ENCODE results near the gene TSR3.
"Not testable (repeated sequence)": the region's sequence is repeated elsewhere in the genome, so short reads cannot be mapped to it uniquely, and the experiment has no call there.

Gene TSR3

DNA sequence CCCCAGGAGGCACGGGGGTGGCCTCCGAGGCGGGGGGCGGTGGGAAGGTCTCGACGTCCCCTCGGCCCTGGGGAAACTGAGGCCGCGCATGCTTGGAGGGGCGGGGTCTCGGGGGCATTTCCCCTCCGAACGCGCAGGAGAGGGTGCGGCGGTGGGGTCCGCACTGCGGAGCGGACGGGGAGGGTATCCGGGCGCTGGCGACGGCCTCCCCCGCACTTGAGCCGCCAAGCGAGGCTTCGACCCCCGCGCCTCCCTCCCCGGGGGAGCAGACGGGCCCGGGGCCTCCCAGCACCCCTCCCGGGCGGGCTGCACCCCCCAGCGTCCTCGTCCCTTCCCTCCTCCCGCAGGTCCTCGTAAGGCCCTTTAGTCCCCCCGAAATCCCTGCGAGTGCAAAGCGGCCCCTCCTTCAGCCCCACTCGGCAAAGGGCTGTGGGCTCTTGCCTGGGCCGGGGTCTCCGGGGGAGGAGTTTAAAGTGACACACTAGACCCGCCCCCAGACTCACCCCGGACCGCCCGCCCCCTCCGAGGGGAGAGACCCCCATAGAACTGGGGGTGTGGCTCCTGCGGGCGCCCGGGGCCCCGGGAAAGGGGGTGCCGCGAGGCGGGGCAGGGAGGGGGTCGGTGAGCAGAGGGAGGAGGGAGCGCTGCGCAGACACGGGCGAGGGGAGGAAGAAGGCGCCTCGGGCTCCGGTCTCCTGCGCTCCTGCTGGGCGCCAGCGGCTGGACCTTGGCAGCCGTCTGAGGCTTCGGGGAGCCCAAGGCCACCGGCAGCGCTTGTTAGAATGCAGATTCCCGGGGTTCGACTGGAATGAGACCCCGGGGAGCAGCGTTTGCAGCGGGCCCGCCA is 17.6 kb downstream of the TSR3 start:
- DNase-seq (ENCODE audit: low spot score in 2 of 2): no peak
- Histone ChIP-seq H3K4me3 (peak overlapping the region; percentile 14), H3K4me1 (no peaks in the 10 kb centered on the region), H3K9me3 (peaks cover 5% of the 10 kb centered on the region; the same call in 1 of the 2 replicates), H3K36me3 (replicated peaks) (no peaks in the 10 kb centered on the region), H3K27me3 (ENCODE audit: low read depth) (peaks cover 67% of the 10 kb centered on the region)
- in situ Hi-C loops (cut with MboI; ENCODE audit: low sequenced_read_pairs): no loop called here

DNA sequence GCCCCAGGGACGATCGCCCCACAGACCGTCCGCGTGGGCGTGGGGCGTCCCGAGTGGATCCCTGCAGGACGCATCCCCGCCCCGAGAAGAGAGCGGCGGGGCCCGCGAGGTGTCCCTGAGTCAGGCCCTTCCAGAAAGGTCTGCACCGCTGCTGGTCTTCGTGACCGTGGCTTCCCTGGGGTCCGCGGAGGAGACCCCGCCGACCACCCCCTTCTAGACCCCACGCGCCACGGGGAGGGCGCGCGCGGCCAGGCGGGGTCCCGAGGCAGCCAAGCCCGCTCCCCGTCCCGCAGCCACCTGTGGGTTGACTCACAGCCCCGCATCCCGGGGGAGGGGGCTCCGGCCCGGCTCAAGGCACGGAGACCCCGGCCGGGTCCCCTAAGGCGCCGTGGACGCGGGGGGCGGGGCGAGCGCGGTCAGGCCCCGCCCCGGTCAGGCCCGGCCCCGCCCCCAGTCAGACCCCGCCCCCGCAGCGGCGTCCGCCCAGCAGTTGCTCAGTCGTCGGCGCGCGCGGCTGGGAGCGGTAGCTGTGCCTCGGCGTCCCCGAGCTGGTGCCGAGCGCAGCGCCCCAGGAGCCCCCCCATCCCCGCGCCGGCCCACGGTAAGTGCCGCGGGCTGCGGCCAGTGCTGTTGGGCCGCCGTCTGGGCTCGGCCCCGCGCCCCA is 18.4 kb downstream of the TSR3 start, which contains the start of gene BAIAP3:
TSS of gene BAIAP3 (plus strand) at position 497 of the 664 bp plus-strand sequence. CDS start 4,905 bp downstream, outside the sequence.
- H3K4me1 ChIP-seq: no peaks in the 10 kb centered on the region
- H3K9me3 ChIP-seq: peaks cover 5% of the 10 kb centered on the region; the same call in 1 of the 2 replicates
- peak in 1 of 2 experiments; percentile 70 for DNase-seq (ENCODE audit: low spot score in 2 of 2)
- H3K36me3 ChIP-seq (replicated peaks): no peaks in the 10 kb centered on the region
- in situ Hi-C loops (cut with MboI; ENCODE audit: low sequenced_read_pairs): no loop called here
- peaks cover 60% of the 10 kb centered on the region for H3K27me3 ChIP-seq (ENCODE audit: low read depth)
- peak within 1 kb of the TSS; percentile 14 for H3K4me3 ChIP-seq

DNA sequence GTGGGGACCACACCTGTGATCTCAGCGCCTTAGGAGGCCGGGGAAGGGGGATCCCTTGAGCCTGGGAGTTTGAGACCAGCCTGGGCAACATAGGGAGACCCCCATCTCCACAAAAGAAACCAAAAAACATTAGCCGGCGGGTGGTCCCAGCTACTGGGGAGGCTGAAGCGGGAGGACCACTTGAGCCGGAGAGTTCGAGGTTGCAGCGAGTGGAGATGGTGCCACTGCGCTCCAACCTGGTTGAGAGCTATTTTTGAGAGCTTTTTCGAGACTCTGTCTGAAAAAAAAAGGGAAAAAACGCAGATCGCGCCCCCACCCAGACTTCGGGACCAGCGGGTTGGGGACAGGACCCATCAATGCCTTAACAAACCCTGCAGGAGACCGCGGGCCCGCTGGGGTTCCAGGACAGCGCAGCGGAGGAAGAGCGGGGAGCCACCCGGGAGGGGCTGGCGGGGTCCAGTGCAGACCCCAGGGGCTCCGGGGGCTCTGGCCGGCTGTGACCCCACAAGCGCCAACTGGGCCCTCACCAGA is 19.0 kb downstream of the TSR3 start:
- in situ Hi-C loops (cut with MboI; ENCODE audit: low sequenced_read_pairs): no loop called here
- DNase-seq (ENCODE audit: low spot score in 2 of 2): no peak
- no peaks in the 10 kb centered on the region for H3K36me3 ChIP-seq (replicated peaks)
- H3K4me3 ChIP-seq: no peak overlapping the region
- H3K4me1 ChIP-seq: no peaks in the 10 kb centered on the region
- H3K9me3 ChIP-seq: peaks cover 5% of the 10 kb centered on the region; the same call in 1 of the 2 replicates
- peaks cover 58% of the 10 kb centered on the region for H3K27me3 ChIP-seq (ENCODE audit: low read depth)

DNA sequence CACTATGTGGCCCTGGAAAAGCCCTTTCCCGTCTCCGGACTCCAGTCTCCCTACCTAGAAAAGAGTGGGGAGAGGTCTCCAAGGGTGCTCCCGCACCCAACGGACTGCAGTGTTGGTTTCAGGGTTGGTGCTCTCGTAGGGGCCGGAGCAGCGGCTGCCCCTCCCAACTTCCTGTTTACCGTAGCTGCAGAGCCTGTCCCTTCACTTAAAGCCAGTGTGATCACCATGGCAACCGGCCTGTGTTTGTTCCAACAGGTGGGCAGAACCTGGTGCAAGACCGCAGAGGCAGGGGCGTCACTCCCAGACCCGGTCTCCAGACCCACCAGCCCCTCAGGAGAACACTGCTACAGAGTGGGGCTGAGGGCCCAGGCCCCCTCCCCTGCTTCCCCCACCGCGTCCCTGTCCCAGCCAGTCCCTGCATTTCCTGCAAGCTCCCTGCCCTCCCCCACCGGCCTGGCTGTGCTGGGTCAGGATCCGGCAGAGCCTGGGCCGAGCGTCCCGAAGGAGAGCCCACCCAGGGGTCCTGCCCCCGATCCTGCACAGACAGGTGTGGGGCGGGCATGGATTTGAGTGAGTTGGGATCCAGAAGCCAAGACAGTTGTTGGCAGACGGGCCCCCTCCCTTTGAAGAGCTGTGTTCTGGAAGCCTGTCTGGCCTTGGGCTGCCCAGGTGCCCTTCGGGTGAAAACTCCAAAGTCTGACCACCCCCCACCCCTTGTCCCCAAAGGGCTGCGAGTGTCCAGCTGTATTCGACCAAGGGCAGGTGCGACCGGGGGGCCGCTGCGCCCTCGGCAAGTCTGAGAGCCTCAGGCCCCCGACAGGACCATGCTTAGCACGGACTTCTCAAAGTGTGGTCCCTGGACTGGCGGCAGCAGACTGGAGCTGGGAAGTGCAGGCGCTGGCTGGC is 19.7 kb downstream of the TSR3 start:
- in situ Hi-C loops (cut with MboI; ENCODE audit: low sequenced_read_pairs): no loop called here
- peak in 1 of 2 experiments; percentile 74 for DNase-seq (ENCODE audit: low spot score in 2 of 2)
- Histone ChIP-seq H3K4me1 (no peaks in the 10 kb centered on the region), H3K9me3 (peaks cover 5% of the 10 kb centered on the region; the same call in 1 of the 2 replicates), H3K27me3 (ENCODE audit: low read depth) (peaks cover 54% of the 10 kb centered on the region), H3K4me3 (no peak overlapping the region), H3K36me3 (replicated peaks) (no peaks in the 10 kb centered on the region)

DNA sequence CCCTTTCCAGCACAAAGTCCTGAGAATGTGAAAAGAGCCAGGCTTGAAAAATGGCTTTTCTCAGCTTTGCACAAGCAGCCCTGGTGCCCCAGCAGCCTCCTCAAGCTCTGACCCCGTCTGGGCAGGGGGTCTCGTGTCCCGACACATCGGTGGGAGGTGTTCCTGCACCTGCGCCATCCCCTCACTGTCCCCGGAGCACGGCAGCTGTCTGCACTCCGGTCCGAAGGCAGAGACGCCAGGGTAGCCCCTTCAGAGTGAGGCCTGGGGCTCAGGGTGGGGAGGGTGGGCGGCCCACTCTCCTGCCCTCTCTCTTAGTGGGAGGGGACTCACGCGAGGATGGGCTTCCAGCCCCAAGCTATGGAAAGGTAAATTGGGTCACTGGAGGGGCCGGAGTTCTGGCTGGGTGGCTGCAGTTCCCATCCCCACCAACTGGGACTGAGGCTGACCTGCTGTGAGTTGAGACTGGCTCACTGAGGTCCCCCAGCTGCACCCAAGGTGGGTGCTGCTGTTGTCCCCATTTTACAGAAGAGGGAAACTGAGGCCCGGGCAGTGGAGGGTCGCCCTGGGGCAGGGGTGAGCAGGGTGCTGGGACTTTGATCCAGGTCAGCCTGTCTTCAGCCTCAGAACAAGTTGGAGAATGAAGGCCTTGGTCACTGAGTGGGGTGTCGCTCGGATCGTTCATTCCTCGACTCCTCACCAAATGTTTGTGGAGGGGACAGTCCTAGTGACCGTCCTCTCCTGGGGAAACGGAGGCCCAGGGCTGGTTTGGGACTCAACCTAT is 20.6 kb downstream of the TSR3 start:
- no peak for DNase-seq (ENCODE audit: low spot score in 2 of 2)
- in situ Hi-C loops (cut with MboI; ENCODE audit: low sequenced_read_pairs): no loop called here
- peaks cover 45% of the 10 kb centered on the region for H3K27me3 ChIP-seq (ENCODE audit: low read depth)
- no peaks in the 10 kb centered on the region for H3K36me3 ChIP-seq (replicated peaks)
- no peak overlapping the region for H3K4me3 ChIP-seq
- no peaks in the 10 kb centered on the region for H3K4me1 ChIP-seq
- H3K9me3 ChIP-seq: peaks cover 5% of the 10 kb centered on the region; the same call in 1 of the 2 replicates

DNA sequence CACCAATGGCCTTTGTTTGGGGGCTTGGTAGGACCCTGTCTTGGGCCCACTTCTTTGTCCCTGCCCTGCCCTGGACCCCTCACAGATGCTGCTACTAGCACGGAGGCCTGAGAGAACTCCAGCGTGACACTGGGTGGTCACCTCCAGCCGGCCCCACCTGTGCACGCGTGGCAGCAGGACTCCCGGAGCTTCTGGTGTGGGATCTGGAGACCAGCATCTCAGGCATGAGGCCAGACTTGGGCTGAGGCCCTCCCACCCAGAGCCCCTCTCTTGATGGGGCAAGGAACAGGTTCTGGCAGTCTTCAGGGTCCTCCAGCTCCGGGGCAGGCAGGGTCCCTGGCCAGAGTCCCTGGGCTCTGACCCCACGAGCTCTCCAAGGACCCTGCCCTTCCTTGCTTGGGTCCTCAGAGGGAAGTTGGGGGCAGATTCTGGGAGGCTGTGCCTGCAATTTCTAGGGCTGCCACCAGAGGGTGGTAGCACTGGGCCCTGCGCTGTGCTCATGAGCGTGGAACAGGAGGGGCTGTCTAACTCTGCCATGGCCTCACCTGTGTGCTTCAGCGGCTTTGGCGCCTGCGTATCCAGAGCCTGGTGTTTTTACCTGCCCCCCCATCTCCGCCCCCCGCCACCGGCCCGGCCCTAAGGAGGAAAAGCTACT is 21.3 kb downstream of the TSR3 start:
- H3K4me1 ChIP-seq: no peaks in the 10 kb centered on the region
- H3K27me3 ChIP-seq (ENCODE audit: low read depth): peaks cover 38% of the 10 kb centered on the region
- peaks cover 5% of the 10 kb centered on the region; the same call in 1 of the 2 replicates for H3K9me3 ChIP-seq
- DNase-seq (ENCODE audit: low spot score in 2 of 2): no peak
- in situ Hi-C loops (cut with MboI; ENCODE audit: low sequenced_read_pairs): no loop called here
- no peaks in the 10 kb centered on the region; the same call in 1 of the 2 replicates for H3K36me3 ChIP-seq (replicated peaks)
- H3K4me3 ChIP-seq: no peak overlapping the region

DNA sequence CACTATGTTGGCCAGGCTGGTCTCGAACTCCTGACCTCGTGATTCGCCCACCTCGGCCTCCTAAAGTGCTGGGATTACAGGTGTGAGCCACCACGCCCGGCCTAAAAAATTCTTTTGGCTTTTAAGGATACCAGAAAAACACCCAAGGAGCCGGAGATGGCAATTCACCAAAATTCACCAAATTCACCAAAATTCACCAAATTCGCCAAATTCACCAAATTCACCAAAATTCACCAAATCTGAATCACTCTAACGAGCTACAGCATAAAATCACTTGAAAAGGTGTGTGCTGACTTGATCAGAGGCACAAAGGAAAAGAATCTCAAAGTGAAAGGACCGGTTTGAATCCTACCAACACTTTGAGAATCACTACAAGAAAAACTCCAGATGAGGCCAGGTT is 22.7 kb downstream of the TSR3 start:
- H3K36me3 ChIP-seq (replicated peaks); DNase-seq (ENCODE audit: low spot score in 2 of 2): not testable (repeated sequence)

DNA sequence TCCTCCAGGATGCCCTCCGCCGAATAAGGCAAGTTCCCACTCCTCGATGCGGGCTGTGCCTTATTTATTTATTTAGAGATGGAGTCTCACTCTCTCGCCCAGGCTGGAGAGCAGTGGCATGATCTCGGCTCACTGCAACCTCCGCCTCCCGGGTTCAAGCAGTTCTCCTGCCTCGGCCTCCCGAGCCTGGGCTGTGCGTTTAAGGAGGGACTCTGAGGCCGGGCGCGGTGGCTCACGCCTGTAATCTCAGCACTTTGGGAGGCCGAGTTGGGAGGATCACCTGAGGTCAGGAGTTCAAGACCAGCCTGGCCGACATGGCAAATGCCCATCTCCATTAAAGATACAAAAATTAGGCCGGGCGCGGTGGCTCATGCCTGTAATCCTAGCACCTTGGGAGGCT is 23.5 kb downstream of the TSR3 start:
- Histone ChIP-seq H3K27me3 (ENCODE audit: low read depth) (peaks cover 17% of the 10 kb centered on the region), H3K36me3 (replicated peaks) (peaks cover 18% of the 10 kb centered on the region)
- in situ Hi-C loops (cut with MboI; ENCODE audit: low sequenced_read_pairs); H3K4me1 ChIP-seq; H3K9me3 ChIP-seq; DNase-seq (ENCODE audit: low spot score in 2 of 2); H3K4me3 ChIP-seq: not testable (repeated sequence)

More for the DNA sequence above, 22.7 kb downstream of the TSR3 start:
- H3K4me1 ChIP-seq; H3K9me3 ChIP-seq; H3K4me3 ChIP-seq; in situ Hi-C loops (cut with MboI; ENCODE audit: low sequenced_read_pairs): not testable (repeated sequence)
- H3K27me3 ChIP-seq (ENCODE audit: low read depth): peaks cover 24% of the 10 kb centered on the region

DNA sequence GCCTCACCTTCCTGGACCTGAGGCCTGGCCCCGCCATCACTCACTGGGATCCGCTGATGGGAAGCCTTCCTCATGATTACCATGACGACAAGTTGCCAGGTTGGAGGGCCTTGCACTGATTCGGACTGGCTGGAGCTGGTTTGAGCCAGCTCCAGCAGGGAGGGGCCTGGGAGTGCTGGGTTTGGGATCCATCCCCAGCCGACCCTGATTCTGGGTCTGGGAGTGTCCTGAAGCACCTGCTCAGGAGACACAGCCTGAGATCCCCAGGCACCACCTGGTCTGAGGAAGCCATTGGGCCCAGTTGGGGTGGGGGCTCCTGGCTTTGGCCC is 24.1 kb downstream of the TSR3 start:
- in situ Hi-C loops (cut with MboI; ENCODE audit: low sequenced_read_pairs): no loop called here
- peaks cover 20% of the 10 kb centered on the region for H3K36me3 ChIP-seq (replicated peaks)
- H3K9me3 ChIP-seq: peaks cover 5% of the 10 kb centered on the region; the same call in 1 of the 2 replicates
- no peaks in the 10 kb centered on the region for H3K4me1 ChIP-seq
- H3K4me3 ChIP-seq: no peak overlapping the region
- no peak for DNase-seq (ENCODE audit: low spot score in 2 of 2)
- H3K27me3 ChIP-seq (ENCODE audit: low read depth): peaks cover 12% of the 10 kb centered on the region

DNA sequence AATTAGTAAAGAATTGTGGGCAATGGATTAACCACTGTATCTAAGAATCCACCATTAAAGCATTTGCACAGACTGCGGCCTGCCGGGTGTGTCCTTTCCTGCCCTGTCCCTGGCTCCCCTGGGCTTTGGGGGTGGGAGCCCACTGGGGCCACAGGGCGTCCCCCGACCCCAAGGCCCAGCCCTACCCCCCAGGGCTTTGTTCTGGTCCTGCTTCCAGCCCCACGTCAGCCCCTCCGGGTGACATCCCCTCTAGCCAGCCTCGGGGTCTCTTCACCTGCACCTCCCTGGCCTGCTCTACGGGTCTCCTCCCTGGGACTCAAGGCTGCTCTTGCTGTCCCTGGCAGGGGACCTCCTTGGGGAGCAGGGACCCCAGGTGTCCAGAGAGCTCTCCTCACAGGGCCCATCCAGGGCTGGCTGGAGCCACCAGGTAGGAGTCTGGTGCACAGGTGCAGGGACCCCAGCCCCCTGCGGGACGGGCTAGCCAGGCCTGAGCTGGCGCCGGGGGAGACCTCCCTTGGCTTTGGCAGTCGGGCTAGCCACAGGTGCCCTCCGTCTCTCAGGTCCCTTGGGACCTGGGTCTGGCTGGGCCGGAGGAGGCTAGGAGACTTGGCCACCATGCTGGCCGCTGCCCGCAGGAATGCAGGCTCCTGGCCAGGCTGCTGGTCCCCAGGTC is 24.6 kb downstream of the TSR3 start:
- DNase-seq (ENCODE audit: low spot score in 2 of 2): no peak
- no peaks in the 10 kb centered on the region for H3K4me1 ChIP-seq
- H3K36me3 ChIP-seq (replicated peaks): peaks cover 20% of the 10 kb centered on the region
- H3K4me3 ChIP-seq: no peak overlapping the region
- peaks cover 7% of the 10 kb centered on the region for H3K27me3 ChIP-seq (ENCODE audit: low read depth)
- in situ Hi-C loops (cut with MboI; ENCODE audit: low sequenced_read_pairs): no loop called here
- H3K9me3 ChIP-seq: peaks cover 5% of the 10 kb centered on the region; the same call in 1 of the 2 replicates

DNA sequence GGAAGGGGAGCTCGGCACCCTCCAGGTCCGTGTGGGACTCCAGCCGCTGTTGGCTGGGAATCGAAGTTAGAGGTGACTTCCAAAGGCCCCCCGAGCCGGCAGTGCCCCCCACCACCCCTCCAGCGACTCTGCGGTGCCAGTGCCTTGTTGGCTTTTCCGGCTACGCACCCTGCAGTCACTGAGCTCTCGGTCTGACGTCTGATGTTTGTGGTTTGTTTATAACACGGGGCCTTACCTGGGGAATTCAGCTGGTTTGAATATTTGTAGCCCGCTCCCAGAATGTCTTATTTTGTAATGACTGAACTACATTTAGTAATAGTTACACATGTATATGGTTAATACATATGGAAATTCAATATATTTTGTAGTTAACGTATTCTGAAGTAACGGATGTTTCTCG is 25.3 kb downstream of the TSR3 start:
- H3K4me1 ChIP-seq: no peaks in the 10 kb centered on the region
- peaks cover 22% of the 10 kb centered on the region for H3K36me3 ChIP-seq (replicated peaks)
- in situ Hi-C loops (cut with MboI; ENCODE audit: low sequenced_read_pairs): no loop called here

More for the DNA sequence above, 25.3 kb downstream of the TSR3 start:
- no peaks in the 10 kb centered on the region; the same call in 1 of the 2 replicates for H3K27me3 ChIP-seq (ENCODE audit: low read depth)
- H3K9me3 ChIP-seq: peaks cover 5% of the 10 kb centered on the region; the same call in 1 of the 2 replicates
- no peak overlapping the region for H3K4me3 ChIP-seq
- no peak for DNase-seq (ENCODE audit: low spot score in 2 of 2)

Data from HAP-1 (cell line).